B cell (primary cell): ENCODE results near the gene GRK6. TPM values are rescaled to one million over a fixed set of nuclear protein-coding genes. Genes with fewer than 3 reads are reported as not detected.
A peak's percentile ranks its signal among the peaks of the same experiment; 100 is the strongest.

Experiments used
- ATAC-seq: fragments of 200-7000 bp; cut with Tn5 transposase; one replicate; pipeline ENCODE4 v1.10.0; 2021; ENCODE audit warnings: low read depth, mild to moderate bottlenecking, moderate number of reproducible peaks, moderate library complexity
- CTCF ChIA-PET: fragments of 350-600 bp; sonication (Branson Sonifier 250); formaldehyde crosslinking; loops from one replicate; lab custom pipeline; 2021; ENCODE audit warnings: antibody characterized with exemption, inconsistent platforms; lab: Charles Lee
- POLR2A ChIA-PET: fragments of 350-600 bp; sonication (Branson Sonifier 250); formaldehyde crosslinking; loops from one replicate; lab custom pipeline; 2021; ENCODE audit warnings: antibody characterized with exemption; lab: Charles Lee
- DNase-seq: peaks from one replicate; pipeline ENCODE4 v3.0.0; 2013
- H2AFZ ChIP-seq: 2 replicates; pipeline ENCODE4 v1.6.1; 2012; ENCODE audit warnings: mild to moderate bottlenecking, low read depth, low read length; ENCODE audit not compliant: insufficient read depth, poor library complexity, severe bottlenecking
- H3K27ac ChIP-seq, 2 donors: 1 replicate in 1 of 2; 2 replicates in 1 of 2; pipeline ENCODE4 v1.5.1; 2012 to 2013; ENCODE audit warnings: low read length in 2 of 2, mild to moderate bottlenecking in 2 of 2, moderate library complexity in 1 of 2
- H3K27me3 ChIP-seq, 4 experiments: fragments of 200-600 bp in 1 of 4; sonication (generic) in 1 of 4; replicated peaks in 1 of 4; 1 replicate in 2 of 4; 2 replicates in 2 of 4; pipeline versions ENCODE4 v1.6.1 to v1.7.0; 2013 to 2016; ENCODE audit warnings: low read length in 3 of 4, mild to moderate bottlenecking in 2 of 4, mixed read lengths in 1 of 4, moderate library complexity in 1 of 4; ENCODE audit not compliant: insufficient read depth in 4 of 4, control insufficient read depth in 3 of 4; ENCODE audit errors: control extremely low read depth in 1 of 4
- H3K36me3 ChIP-seq, 2 experiments: replicated peaks in 1 of 2; 1 replicate in 1 of 2; 2 replicates in 1 of 2; pipeline versions ENCODE4 v1.6.1 to v1.7.1; 2013; ENCODE audit warnings: low read length in 1 of 2; ENCODE audit not compliant: insufficient read depth in 2 of 2, control insufficient read depth in 1 of 2; ENCODE audit errors: control extremely low read depth in 1 of 2, extremely low read depth in 1 of 2
- H3K4me1 ChIP-seq, 2 donors: fragments of 200-600 bp in 1 of 2; sonication (generic) in 1 of 2; 1 replicate in 1 of 2; 2 replicates in 1 of 2; pipeline versions ENCODE4 v1.5.1 to v1.6.1; 2013 to 2017; ENCODE audit warnings: low read length in 2 of 2; ENCODE audit not compliant: control insufficient read depth in 2 of 2, insufficient read depth in 2 of 2
- H3K4me2 ChIP-seq: replicated peaks from 2 replicates; pipeline ENCODE3; 2012; ENCODE audit warnings: mild to moderate bottlenecking, low read depth, low read length; ENCODE audit not compliant: poor library complexity, severe bottlenecking
- H3K4me3 ChIP-seq, 5 experiments: fragments of 200-600 bp in 1 of 5; sonication (generic) in 1 of 5; 1 replicate in 3 of 5; 2 replicates in 2 of 5; pipeline versions ENCODE4 v1.5.1 to v1.7.0; 2011 to 2016; ENCODE audit warnings: low read length in 4 of 5, mild to moderate bottlenecking in 4 of 5, low read depth in 2 of 5, control low read depth in 1 of 5, moderate library complexity in 1 of 5; ENCODE audit not compliant: insufficient read depth in 1 of 5; ENCODE audit errors: control extremely low read depth in 1 of 5, extremely low read depth in 1 of 5
- H3K79me2 ChIP-seq: fragments of 200-600 bp; sonication (generic); one replicate; pipeline ENCODE4 v1.6.0; 2016; ENCODE audit warnings: low read length; ENCODE audit not compliant: control insufficient read depth, insufficient read depth
- H3K9ac ChIP-seq: fragments of 200-600 bp; sonication (generic); 2 replicates; pipeline ENCODE4 v1.6.1; 2017; ENCODE audit warnings: mild to moderate bottlenecking, low read length, moderate library complexity
- H3K9me3 ChIP-seq, 3 donors: one replicate each; pipeline versions ENCODE4 v1.6.1 to v1.7.1; 2013; ENCODE audit warnings: low read length in 2 of 3; ENCODE audit not compliant: control insufficient read depth in 2 of 3, insufficient read depth in 1 of 3; ENCODE audit errors: control extremely low read depth in 1 of 3
- H4K20me1 ChIP-seq: 2 replicates; pipeline ENCODE4 v1.6.0; 2012; ENCODE audit warnings: mild to moderate bottlenecking, low read length; ENCODE audit not compliant: insufficient read depth, control insufficient read depth, poor library complexity, severe bottlenecking
- H3K27ac Mint-ChIP-seq: one replicate; pipeline ENCODE4 v1.8.0; 2021; ENCODE audit warnings: mixed read lengths
- H3K27me3 Mint-ChIP-seq: one replicate; pipeline ENCODE4 v1.8.0; 2021; ENCODE audit warnings: mixed read lengths
- H3K4me1 Mint-ChIP-seq: one replicate; pipeline ENCODE4 v1.8.0; 2021; ENCODE audit warnings: mixed read lengths
- H3K4me3 Mint-ChIP-seq: one replicate; pipeline ENCODE4 v1.8.0; 2021; ENCODE audit warnings: mixed read lengths
- H3K9me3 Mint-ChIP-seq: one replicate; pipeline ENCODE4 v1.8.0; 2022; ENCODE audit warnings: mixed read lengths; ENCODE audit not compliant: insufficient read depth
- EZH2 ChIP-seq: IDR thresholded peaks from 2 replicates; pipeline ENCODE4 v1.6.1; 2012; ENCODE audit warnings: borderline replicate concordance, low read depth, mild to moderate bottlenecking, moderate library complexity, low read length; ENCODE audit not compliant: insufficient read depth, poor library complexity, severe bottlenecking
- WGBS: methylation state at CpG from one replicate; pipeline ENCODE4 v1.1.5; 2013; ENCODE audit warnings: missing lambda C conversion rate; ENCODE audit not compliant: insufficient coverage; 5-methylcytosine and 5-hydroxymethylcytosine counted together
- intact Hi-C: fragments of 100-400 bp; cut with micrococcal nuclease; formaldehyde crosslinking; loops from one replicate; pipeline ENCODE4 v1.10.0; 2022
- polyA plus RNA-seq: library from polyadenylated mRNA; depleted of rRNA; stranded (reverse); fragments of >200 nt; gene quantifications from 2 replicates; pipeline ENCODE4 v1.2.3, GENCODE V29; 2012
- total RNA-seq, 2 donors: library from RNA; stranded (reverse); fragments of 120-200 nt in 1 of 2; gene quantifications; 1 replicate in 1 of 2; 2 replicates in 1 of 2; pipeline versions ENCODE4 v1.2.3 to v1.2.4, GENCODE V29; 2013 to 2022
- TF ChIP-seq, protein P1 (sequence below): fragments of 200-600 bp; IDR thresholded peaks from one replicate; pipeline ENCODE4 v1.8.0; 2022; ENCODE audit warnings: antibody characterized with exemption, mild to moderate bottlenecking

The GRK6 gene
- total and polyA plus RNA-seq, 2 donors (not counting 1 experiment from before 2014, with no cell fraction given): 155 to 173 TPM

GRCh38 chr5:177456976-177457851 is 30.7 kb downstream of the GRK6 start:
- TF ChIP-seq, protein P1, sequence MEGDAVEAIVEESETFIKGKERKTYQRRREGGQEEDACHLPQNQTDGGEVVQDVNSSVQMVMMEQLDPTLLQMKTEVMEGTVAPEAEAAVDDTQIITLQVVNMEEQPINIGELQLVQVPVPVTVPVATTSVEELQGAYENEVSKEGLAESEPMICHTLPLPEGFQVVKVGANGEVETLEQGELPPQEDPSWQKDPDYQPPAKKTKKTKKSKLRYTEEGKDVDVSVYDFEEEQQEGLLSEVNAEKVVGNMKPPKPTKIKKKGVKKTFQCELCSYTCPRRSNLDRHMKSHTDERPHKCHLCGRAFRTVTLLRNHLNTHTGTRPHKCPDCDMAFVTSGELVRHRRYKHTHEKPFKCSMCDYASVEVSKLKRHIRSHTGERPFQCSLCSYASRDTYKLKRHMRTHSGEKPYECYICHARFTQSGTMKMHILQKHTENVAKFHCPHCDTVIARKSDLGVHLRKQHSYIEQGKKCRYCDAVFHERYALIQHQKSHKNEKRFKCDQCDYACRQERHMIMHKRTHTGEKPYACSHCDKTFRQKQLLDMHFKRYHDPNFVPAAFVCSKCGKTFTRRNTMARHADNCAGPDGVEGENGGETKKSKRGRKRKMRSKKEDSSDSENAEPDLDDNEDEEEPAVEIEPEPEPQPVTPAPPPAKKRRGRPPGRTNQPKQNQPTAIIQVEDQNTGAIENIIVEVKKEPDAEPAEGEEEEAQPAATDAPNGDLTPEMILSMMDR: peak; percentile 60
- no peak for TF ChIP-seq EZH2
- ChIA-PET CTCF (interaction anchor here (0.9 to 21.3 kb wide), 18 partner anchors 9 to 149 kb away, joined by 3 to 628 read pairs (median 4); partner anchors contain the start of genes DBN1, DOK3, F12 and GRK6), POLR2A (interaction anchor here (0.5 to 6.7 kb wide), 6 partner anchors 26 to 140 kb away, joined by 3 to 87 read pairs (median 4); no protein-coding TSS in a partner anchor)
- peaks cover 11% of the 10 kb centered on the region for H3K79me2 ChIP-seq
- Mint-ChIP-seq H3K4me3 (peak overlapping the region; percentile 39), H3K9me3 (no peaks in the 10 kb centered on the region), H3K4me1 (peaks cover 22% of the 10 kb centered on the region), H3K27me3 (no peaks in the 10 kb centered on the region), H3K27ac (peak overlapping the region; percentile 61)
- peaks cover 0 to 4% (median 0%) of the 10 kb centered on the region in 3 donors for H3K9me3 ChIP-seq
- H3K36me3 ChIP-seq: no peaks in the 10 kb centered on the region
- H3K9ac ChIP-seq: no peak overlapping the region
- 92% methylated on average over 16 of the region's 24 CpGs for WGBS
- no peaks in the 10 kb centered on the region for H3K27me3 ChIP-seq
- no peak overlapping the region for H3K27ac ChIP-seq
- peak; percentile 18 for ATAC-seq
- no peak overlapping the region for H2AFZ ChIP-seq
- H4K20me1 ChIP-seq: peaks cover 29% of the 10 kb centered on the region
- peaks cover 17 to 31% of the 10 kb centered on the region in 2 donors for H3K4me1 ChIP-seq
- peak; percentile 83 for DNase-seq
- H3K4me2 ChIP-seq: peak overlapping the region; percentile 99
- intact Hi-C loops: loop anchor here (2.0 kb wide), 1 partner anchor 144 kb away; no protein-coding TSS in a partner anchor
- no peak overlapping the region for H3K4me3 ChIP-seq
